HG02884 (cell line): ENCODE measurements around the gene KLF5.
"Not testable (repeated sequence)": the region's sequence is repeated elsewhere in the genome, so short reads cannot be mapped to it uniquely, and the experiment has no call there.

Experiments
- ATAC-seq: cut with Tn5 transposase; IDR thresholded peaks from one replicate; pipeline ENCODE4 v1.9.1; 2021; ENCODE audit warnings: mild to moderate bottlenecking, moderate library complexity; ENCODE audit not compliant: unreplicated experiment

Gene KLF5

GRCh38 chr13:73058736-73059459, at the start of gene KLF5:
Gene KLF5, plus strand, starts transcription at chr13:73059005. Its CDS starts 323 bp downstream, at chr13:73059328.
- ATAC-seq = peak; percentile 93

- no peak for ATAC-seq
These were observed 47.1 kb upstream of the KLF5 start for GRCh38 chr13:73011751-73012150.

GRCh38 chr13:73015805-73016204, 43.0 kb upstream of the KLF5 start:
- no peak for ATAC-seq

- ATAC-seq = no peak
These were observed 40.5 kb upstream of the KLF5 start for GRCh38 chr13:73018336-73018735.

GRCh38 chr13:73025217-73026012, 33.4 kb upstream of the KLF5 start:
- no peak for ATAC-seq

GRCh38 chr13:73034901-73035300, 23.9 kb upstream of the KLF5 start:
- no peak for ATAC-seq

- ATAC-seq = no peak
These were observed 23.1 kb upstream of the KLF5 start for GRCh38 chr13:73035660-73036059.

- ATAC-seq = no peak
These were observed 22.2 kb upstream of the KLF5 start for GRCh38 chr13:73036566-73036965.

GRCh38 chr13:73038064-73038463, 20.7 kb upstream of the KLF5 start:
- ATAC-seq = no peak

- no peak for ATAC-seq
These were observed 19.4 kb upstream of the KLF5 start for GRCh38 chr13:73039201-73040108.

GRCh38 chr13:73040484-73040883, 18.3 kb upstream of the KLF5 start:
- no peak for ATAC-seq

GRCh38 chr13:73040968-73041596, 17.7 kb upstream of the KLF5 start:
- no peak for ATAC-seq

- ATAC-seq = no peak
These were observed 13.8 kb upstream of the KLF5 start for GRCh38 chr13:73045031-73045430.

GRCh38 chr13:73048615-73049014, 10.2 kb upstream of the KLF5 start:
- ATAC-seq = not testable (repeated sequence)

- no peak for ATAC-seq
These were observed 4.1 kb upstream of the KLF5 start for GRCh38 chr13:73054712-73055111.

- ATAC-seq = no peak
These were observed 2.8 kb upstream of the KLF5 start for GRCh38 chr13:73055813-73056564.

GRCh38 chr13:73056565-73056962, 2.2 kb upstream of the KLF5 start:
- no peak for ATAC-seq

GRCh38 chr13:73057284-73058063, 1.3 kb upstream of the KLF5 start:
- ATAC-seq = no peak

GRCh38 chr13:73058064-73058313, 816 bp upstream of the KLF5 start:
- no peak for ATAC-seq

GRCh38 chr13:73058432-73058735, 421 bp upstream of the KLF5 start:
- ATAC-seq = peak; percentile 18
